Measurements from ENCODE around the gene NREP.

The NREP gene

GRCh38 chr5:111691508-111691907 is 65.5 kb downstream of the NREP start:
- no peak for ATAC-seq

GRCh38 chr5:111689357-111689935 is 67.5 kb downstream of the NREP start:
- ATAC-seq: no peak

GRCh38 chr5:111685969-111686368 is 71.0 kb downstream of the NREP start:
- ATAC-seq: no peak

GRCh38 chr5:111682641-111683040 is 74.4 kb downstream of the NREP start:
- no peak for ATAC-seq

GRCh38 chr5:111682121-111682520 is 74.9 kb downstream of the NREP start:
- no peak for ATAC-seq

GRCh38 chr5:111681414-111682120 is 75.4 kb downstream of the NREP start:
- ATAC-seq: no peak

GRCh38 chr5:111680737-111681413 is 76.1 kb downstream of the NREP start:
- no peak for ATAC-seq

GRCh38 chr5:111679611-111680010 is 77.4 kb downstream of the NREP start:
- ATAC-seq: no peak

Data from activated CD4-positive, CD25-positive, alpha-beta regulatory T cell treated with anti-CD3 and anti-CD28 coated beads, Interleukin-2, amount 50 U/mL, for 24 hours (primary cell).